Endothelial cell of umbilical vein (primary cell): Measurements from ENCODE around the gene CNIH2. TPM values are rescaled to one million over a fixed set of nuclear protein-coding genes. Genes with fewer than 3 reads are reported as not detected.
A peak's percentile ranks its signal among the peaks of the same experiment; 100 is the strongest.

Experiments
- BruUV-seq: library from RNA; stranded (reverse); fragments of 400-500 nt; replicated peaks from 2 replicates; lab custom pipeline; 2021; lab: Mats Ljungman, UMichigan
- CTCF ChIA-PET: fragments of 300-600, 350-600 bp; sonication (Branson Sonifier 250); formaldehyde crosslinking; loops from one replicate; lab custom pipeline; 2021; ENCODE audit warnings: antibody characterized with exemption, inconsistent platforms; lab: Charles Lee
- POLR2A ChIA-PET: fragments of 300-600, 350-600 bp; sonication (Branson Sonifier 250); formaldehyde crosslinking; loops from one replicate; lab custom pipeline; 2021; ENCODE audit warnings: antibody characterized with exemption, inconsistent platforms; lab: Charles Lee
- DNase-seq: peaks from one replicate; pipeline ENCODE4 v3.0.0-alpha.2; 2011; ENCODE audit warnings: low read depth, low spot score
- FAIRE-seq: peaks from 2 replicates; lab custom pipeline; 2011; peaks lifted over from hg19 to GRCh38; lab: Jason Lieb, UNC
- H2AFZ ChIP-seq: 2 replicates; pipeline ENCODE4 v1.6.0; 2012; ENCODE audit warnings: low read depth, low read length, control low read depth, inconsistent platforms
- H3K27ac ChIP-seq: 2 replicates; pipeline ENCODE4 v1.5.1; 2011; ENCODE audit warnings: low read depth, mild to moderate bottlenecking, control low read depth, low read length, moderate library complexity; ENCODE audit not compliant: insufficient read depth
- H3K27me3 ChIP-seq, 2 experiments: 2 replicates each; pipeline versions ENCODE4 v1.6.0 to v1.6.1; 2011; ENCODE audit warnings: low read length in 2 of 2, mixed read lengths in 1 of 2; ENCODE audit not compliant: control insufficient read depth in 2 of 2, insufficient read depth in 2 of 2
- H3K36me3 ChIP-seq, 2 experiments: 2 replicates in 1 of 2; 3 replicates in 1 of 2; pipeline ENCODE4 v1.5.1; 2011; ENCODE audit warnings: low read length in 2 of 2, mild to moderate bottlenecking in 1 of 2, moderate library complexity in 1 of 2; ENCODE audit not compliant: control insufficient read depth in 2 of 2, insufficient read depth in 2 of 2; ENCODE audit errors: extremely low read depth in 1 of 2
- H3K4me1 ChIP-seq: 3 replicates; pipeline ENCODE4 v1.5.1; 2011; ENCODE audit warnings: mild to moderate bottlenecking, low read length; ENCODE audit not compliant: control insufficient read depth, insufficient read depth; ENCODE audit errors: extremely low read depth
- H3K4me2 ChIP-seq: 2 replicates; pipeline ENCODE4 v1.6.1; 2011; ENCODE audit warnings: low read length, control low read depth, mixed read lengths; ENCODE audit not compliant: insufficient read depth
- H3K4me3 ChIP-seq, 3 experiments: fragments of 200-600 bp in 1 of 3; sonication (generic), shearing (Covaris generic) in 1 of 3; replicated peaks in 1 of 3; 2 replicates each; pipeline ENCODE4 v1.5.1; 2011 to 2016; ENCODE audit warnings: control low read depth in 3 of 3, low read length in 3 of 3, mild to moderate bottlenecking in 2 of 3, inconsistent platforms in 1 of 3, low read depth in 1 of 3, moderate library complexity in 1 of 3; ENCODE audit not compliant: insufficient read depth in 1 of 3
- H3K79me2 ChIP-seq: 2 replicates; pipeline ENCODE4 v1.6.0; 2012; ENCODE audit warnings: low read length, inconsistent platforms; ENCODE audit not compliant: control insufficient read depth, insufficient read depth
- H3K9ac ChIP-seq: replicated peaks from 2 replicates; pipeline ENCODE3; 2011; ENCODE audit warnings: low read length, control low read depth; ENCODE audit not compliant: insufficient read depth; ENCODE audit errors: extremely low read depth
- H3K9me1 ChIP-seq: replicated peaks from 3 replicates; pipeline ENCODE4 v1.6.0; 2011; ENCODE audit warnings: mild to moderate bottlenecking, low read length; ENCODE audit not compliant: control insufficient read depth, insufficient read depth; ENCODE audit errors: extremely low read depth
- H3K9me3 ChIP-seq: replicated peaks from 2 replicates; pipeline ENCODE4 v1.5.1; 2012; ENCODE audit warnings: low read length, inconsistent platforms; ENCODE audit not compliant: control insufficient read depth, insufficient read depth
- H4K20me1 ChIP-seq: replicated peaks from 2 replicates; pipeline ENCODE3; 2011; ENCODE audit warnings: mild to moderate bottlenecking, low read length; ENCODE audit not compliant: control insufficient read depth, insufficient read depth; ENCODE audit errors: extremely low read depth
- CTCF ChIP-seq, 2 donors: IDR thresholded peaks; 1 replicate in 1 of 2; 2 replicates in 1 of 2; pipeline ENCODE4 v1.5.1; 2011; ENCODE audit warnings: low read length in 2 of 2, mild to moderate bottlenecking in 2 of 2, moderate library complexity in 2 of 2, control low read depth in 1 of 2, inconsistent platforms in 1 of 2, low read depth in 1 of 2; ENCODE audit not compliant: insufficient read depth in 1 of 2; ENCODE audit errors: extremely low read depth in 1 of 2
- EZH2 ChIP-seq: IDR thresholded peaks from 2 replicates; pipeline ENCODE4 v1.6.1; 2012; ENCODE audit warnings: borderline replicate concordance, low read depth, mild to moderate bottlenecking, moderate library complexity, low read length, inconsistent platforms; ENCODE audit not compliant: severe bottlenecking
- FOS ChIP-seq: IDR thresholded peaks from 2 replicates; pipeline ENCODE4 v1.6.1; 2011; ENCODE audit warnings: mild to moderate bottlenecking, low read length, moderate library complexity, borderline replicate concordance; ENCODE audit not compliant: insufficient read depth
- GATA2 ChIP-seq: IDR thresholded peaks from 2 replicates; pipeline ENCODE4 v1.7.0; 2011; ENCODE audit warnings: low read depth, mild to moderate bottlenecking, moderate library complexity, mixed read lengths, low read length; ENCODE audit not compliant: insufficient read length, insufficient read depth
- JUN ChIP-seq: IDR thresholded peaks from 2 replicates; pipeline ENCODE4 v1.6.1; 2011; ENCODE audit warnings: borderline replicate concordance, low read depth; ENCODE audit not compliant: insufficient read length, insufficient read depth
- MAX ChIP-seq: IDR thresholded peaks from 2 replicates; pipeline ENCODE4 v1.6.1; 2011; ENCODE audit not compliant: insufficient read depth, insufficient read length
- MYC ChIP-seq: IDR thresholded peaks from one replicate; pipeline ENCODE4 v1.6.1; 2011; ENCODE audit warnings: mild to moderate bottlenecking, low read depth, low read length
- POLR2A ChIP-seq: IDR thresholded peaks from 2 replicates; pipeline ENCODE4 v1.6.1; 2012; ENCODE audit warnings: low read depth, mild to moderate bottlenecking, control low read depth, low read length
- POLR2AphosphoS5 ChIP-seq: IDR thresholded peaks from 2 replicates; pipeline ENCODE4 v1.6.1; 2012; ENCODE audit warnings: low read depth, mild to moderate bottlenecking, control low read depth, low read length, moderate library complexity; ENCODE audit not compliant: insufficient read depth
- dilution Hi-C: fragments of 300-500 bp; cut with MboI; formaldehyde crosslinking; loops from one replicate; pipeline ENCODE4 v1.15.0; 2019; ENCODE audit warnings: low sequenced_read_pairs; ENCODE audit not compliant: extremely low pct_ligation_motif_present
- intact Hi-C: fragments of 100-400 bp; cut with micrococcal nuclease; formaldehyde crosslinking; loops from one replicate; pipeline ENCODE4 v1.10.0; 2022
- polyA plus RNA-seq, 4 experiments: library from polyadenylated mRNA; depleted of rRNA in 3 of 4; stranded (reverse) in 3 of 4; unstranded in 1 of 4; fragments of >200 nt; gene quantifications; 2 replicates each; pipeline versions ENCODE4 v1.2.1 to v1.2.3, GENCODE V29; 2011 to 2012; ENCODE audit warnings: missing spikeins in 1 of 4
- total RNA-seq: library from RNA; stranded (reverse); gene quantifications from 2 replicates; pipeline ENCODE4 v1.2.3, GENCODE V29; 2021

CNIH2 gene
- total and polyA plus RNA-seq, 2 donors (not counting 3 experiments of a cell fraction or from before 2014, with no cell fraction given), result 0.46 to 1.2 TPM

GRCh38 chr11:66282468-66283455, 4.8 kb downstream of the CNIH2 start:
- POLR2A ChIA-PET, result no interaction called here
- no peaks in the 10 kb centered on the region for H3K9me1 ChIP-seq
- no peak overlapping the region for H3K4me2 ChIP-seq
- BruUV-seq, result no TSS peak
- peak; percentile 92 for DNase-seq
- dilution Hi-C loops, result no loop called here
- intact Hi-C loops, result loop anchor here (1.0 kb wide), 1 partner anchor 60 kb away; no protein-coding TSS in a partner anchor
- CTCF ChIA-PET, result interaction anchor here (0.7 to 3.2 kb wide), 14 partner anchors 8 to 103 kb away, joined by 3 to 53 read pairs (median 6); partner anchors contain the start of genes CD248, RAB1B, RIN1 and TMEM151A
- H3K9me3 ChIP-seq, result no peaks in the 10 kb centered on the region
- H3K27me3 ChIP-seq, result peaks cover 0 to 4% of the 10 kb centered on the region in 2 experiments
- no peak overlapping the region for H3K4me3 ChIP-seq
- peak; percentile 84 for TF ChIP-seq POLR2AphosphoS5
- TF ChIP-seq MAX, result peak; percentile 88
- no peak for TF ChIP-seq FOS
- no peak for TF ChIP-seq MYC
- peak; percentile 98 to 100 for TF ChIP-seq CTCF (IDR thresholded peaks at IDR 0.05; ENCODE audit: extremely low read depth in 1 of 2, insufficient read depth in 1 of 2, low read depth in 1 of 2, low read length in 2 of 2)
- peak; percentile 74 for TF ChIP-seq POLR2A
- TF ChIP-seq JUN, result no peak
- TF ChIP-seq EZH2, result no peak
- TF ChIP-seq GATA2, result no peak
- H2AFZ ChIP-seq, result no peak overlapping the region
- H3K79me2 ChIP-seq, result peaks cover 4% of the 10 kb centered on the region
- H3K4me1 ChIP-seq, result peaks cover under 1% of the 10 kb centered on the region
- H3K27ac ChIP-seq, result no peak overlapping the region
- H3K36me3 ChIP-seq, result peaks cover 0 to 7% of the 10 kb centered on the region in 2 experiments
- FAIRE-seq, result peak; percentile 94
- H4K20me1 ChIP-seq, result no peaks in the 10 kb centered on the region
- no peak overlapping the region for H3K9ac ChIP-seq
